CD4-positive, CD25-positive, alpha-beta regulatory T cell (primary cell): ENCODE measurements around the gene SLC6A11. TPM values are rescaled to one million over a fixed set of nuclear protein-coding genes. Genes with fewer than 3 reads are reported as not detected.
A peak's percentile ranks its signal among the peaks of the same experiment; 100 is the strongest.

Experiments
- ATAC-seq, 2 donors: fragments of 150-1000 bp; cut with Tn5 transposase; one replicate each; pipeline ENCODE4 v1.10.0; 2021; ENCODE audit warnings: low read depth in 2 of 2, moderate number of reproducible peaks in 2 of 2, moderate library complexity in 1 of 2
- DNase-seq, 3 donors: peaks; one replicate each; pipeline versions ENCODE4 v3.0.0 to v3.0.0-alpha.2; 2012 to 2022; ENCODE audit warnings: mixed read lengths in 1 of 3
- H3K27ac ChIP-seq: one replicate; pipeline ENCODE4 v1.7.0; 2013; ENCODE audit warnings: mild to moderate bottlenecking, low read length; ENCODE audit not compliant: insufficient read depth, poor library complexity, severe bottlenecking
- H3K27me3 ChIP-seq: one replicate; pipeline ENCODE4 v1.7.0; 2013; ENCODE audit warnings: low read length; ENCODE audit not compliant: control insufficient read depth, insufficient read depth
- H3K36me3 ChIP-seq: one replicate; pipeline ENCODE4 v1.7.0; 2013; ENCODE audit warnings: mild to moderate bottlenecking, low read length, moderate library complexity; ENCODE audit not compliant: control insufficient read depth, insufficient read depth
- H3K4me1 ChIP-seq: 2 replicates; pipeline ENCODE4 v1.7.0; 2013; ENCODE audit warnings: mild to moderate bottlenecking, low read length; ENCODE audit not compliant: insufficient read depth, control insufficient read depth, poor library complexity, severe bottlenecking
- H3K4me3 ChIP-seq: one replicate; pipeline ENCODE4 v1.7.0; 2013; ENCODE audit warnings: low read depth, mild to moderate bottlenecking, low read length, moderate library complexity
- H3K9me3 ChIP-seq, 2 experiments: 1 replicate in 1 of 2; 2 replicates in 1 of 2; pipeline ENCODE4 v1.7.0; 2013; ENCODE audit warnings: low read length in 2 of 2, mild to moderate bottlenecking in 1 of 2, moderate library complexity in 1 of 2; ENCODE audit not compliant: control insufficient read depth in 2 of 2
- H3K27ac Mint-ChIP-seq, 3 donors: one replicate each; pipeline ENCODE4 v1.8.0; 2020 to 2022; ENCODE audit warnings: mild to moderate bottlenecking in 3 of 3, mixed read lengths in 3 of 3, moderate library complexity in 2 of 3
- H3K27me3 Mint-ChIP-seq: one replicate; pipeline ENCODE4 v1.8.0; 2022; ENCODE audit warnings: mild to moderate bottlenecking, mixed read lengths
- H3K36me3 Mint-ChIP-seq: one replicate; pipeline ENCODE4 v1.8.0; 2020; ENCODE audit warnings: mixed read lengths
- H3K4me1 Mint-ChIP-seq, 4 donors: one replicate each; pipeline ENCODE4 v1.8.0; 2020 to 2022; ENCODE audit warnings: mixed read lengths in 4 of 4, mild to moderate bottlenecking in 1 of 4
- H3K4me3 Mint-ChIP-seq, 4 donors: one replicate each; pipeline ENCODE4 v1.8.0; 2020 to 2022; ENCODE audit warnings: mild to moderate bottlenecking in 4 of 4, mixed read lengths in 4 of 4, moderate library complexity in 3 of 4
- H3K9me3 Mint-ChIP-seq, 7 donors: one replicate each; pipeline ENCODE4 v1.8.0; 2020 to 2022; ENCODE audit warnings: mixed read lengths in 7 of 7, mild to moderate bottlenecking in 3 of 7, moderate library complexity in 2 of 7
- polyA plus RNA-seq, 4 donors: library from polyadenylated mRNA; unstranded; fragments of 300-500 nt; fragmentation: Illumina TruSeq; gene quantifications; one replicate each; pipeline ENCODE4 v1.2.3, GENCODE V29; 2021
- total RNA-seq: library from RNA; stranded (reverse); gene quantifications from one replicate; pipeline ENCODE4 v1.2.3, GENCODE V29; 2022

The SLC6A11 gene
- total and polyA plus RNA-seq, 5 donors from 2014 or later: not detected

GRCh38 chr3:10845839-10846656, 30.0 kb downstream of the SLC6A11 start:
- no peak overlapping the region for H3K4me3 ChIP-seq
- no peak overlapping the region for H3K4me3 Mint-ChIP-seq
- H3K9me3 ChIP-seq: no peaks in the 10 kb centered on the region
- no peaks in the 10 kb centered on the region for H3K4me1 Mint-ChIP-seq
- no peak overlapping the region for H3K27ac ChIP-seq
- H3K27ac Mint-ChIP-seq: no peak overlapping the region
- H3K9me3 Mint-ChIP-seq: peaks cover 0 to 3% (median 0%) of the 10 kb centered on the region in 7 donors
- H3K27me3 Mint-ChIP-seq: peaks cover 12% of the 10 kb centered on the region
- peak in 1 of 2 donors; percentile 18 for ATAC-seq
- no peaks in the 10 kb centered on the region for H3K36me3 Mint-ChIP-seq
- H3K36me3 ChIP-seq: no peaks in the 10 kb centered on the region
- no peak for DNase-seq
- H3K4me1 ChIP-seq: no peaks in the 10 kb centered on the region
- no peaks in the 10 kb centered on the region for H3K27me3 ChIP-seq

GRCh38 chr3:10846657-10846975, 30.6 kb downstream of the SLC6A11 start:
- no peaks in the 10 kb centered on the region for H3K36me3 Mint-ChIP-seq

GRCh38 chr3:10848261-10848660, 32.2 kb downstream of the SLC6A11 start:
- no peaks in the 10 kb centered on the region for H3K4me1 ChIP-seq
- no peaks in the 10 kb centered on the region for H3K27me3 ChIP-seq
- no peak for ATAC-seq
- H3K4me3 ChIP-seq: no peak overlapping the region
- Mint-ChIP-seq H3K27ac (no peak overlapping the region), H3K27me3 (peaks cover 12% of the 10 kb centered on the region), H3K36me3 (no peaks in the 10 kb centered on the region), H3K4me3 (no peak overlapping the region), H3K9me3 (peaks cover 0 to 3% (median 0%) of the 10 kb centered on the region in 7 donors), H3K4me1 (no peaks in the 10 kb centered on the region)
- no peak overlapping the region for H3K27ac ChIP-seq
- H3K36me3 ChIP-seq: no peaks in the 10 kb centered on the region
- H3K9me3 ChIP-seq: no peaks in the 10 kb centered on the region
- no peak for DNase-seq

More at GRCh38 chr3:10846657-10846975, 30.6 kb downstream of the SLC6A11 start:
- Mint-ChIP-seq H3K4me3 (no peak overlapping the region), H3K27ac (no peak overlapping the region), H3K9me3 (peaks cover 0 to 3% (median 0%) of the 10 kb centered on the region in 7 donors), H3K4me1 (no peaks in the 10 kb centered on the region), H3K27me3 (peaks cover 12% of the 10 kb centered on the region)
- H3K27me3 ChIP-seq: no peaks in the 10 kb centered on the region
- no peaks in the 10 kb centered on the region for H3K9me3 ChIP-seq
- ATAC-seq: no peak
- DNase-seq: no peak
- no peak overlapping the region for H3K27ac ChIP-seq
- H3K4me1 ChIP-seq: no peaks in the 10 kb centered on the region
- H3K36me3 ChIP-seq: no peaks in the 10 kb centered on the region
- H3K4me3 ChIP-seq: no peak overlapping the region

- Histone ChIP-seq H3K27me3 (no peaks in the 10 kb centered on the region), H3K9me3 (no peaks in the 10 kb centered on the region), H3K27ac (no peak overlapping the region), H3K4me3 (no peak overlapping the region), H3K4me1 (no peaks in the 10 kb centered on the region), H3K36me3 (no peaks in the 10 kb centered on the region)
- DNase-seq (no peak), ATAC-seq (no peak)
- Mint-ChIP-seq H3K9me3 (peaks cover 0 to 3% (median 0%) of the 10 kb centered on the region in 7 donors), H3K27me3 (no peaks in the 10 kb centered on the region), H3K36me3 (no peaks in the 10 kb centered on the region), H3K4me3 (no peak overlapping the region), H3K4me1 (no peaks in the 10 kb centered on the region), H3K27ac (no peak overlapping the region)
Observed at GRCh38 chr3:10852066-10852808, 36.2 kb downstream of the SLC6A11 start.

- H3K27me3 Mint-ChIP-seq: peaks cover 11% of the 10 kb centered on the region
- Histone ChIP-seq H3K9me3 (no peaks in the 10 kb centered on the region), H3K27me3 (no peaks in the 10 kb centered on the region), H3K27ac (no peak overlapping the region), H3K36me3 (no peaks in the 10 kb centered on the region), H3K4me1 (no peaks in the 10 kb centered on the region), H3K4me3 (no peak overlapping the region)
- no peak for DNase-seq
- H3K4me1 Mint-ChIP-seq: no peaks in the 10 kb centered on the region
- no peaks in the 10 kb centered on the region for H3K36me3 Mint-ChIP-seq
- no peak overlapping the region for H3K4me3 Mint-ChIP-seq
- H3K27ac Mint-ChIP-seq: no peak overlapping the region
- ATAC-seq: no peak
- peaks cover 0 to 3% (median 0%) of the 10 kb centered on the region in 7 donors for H3K9me3 Mint-ChIP-seq
Observed at GRCh38 chr3:10855083-10855870, 39.2 kb downstream of the SLC6A11 start.

GRCh38 chr3:10855871-10856662, 40.0 kb downstream of the SLC6A11 start:
- Mint-ChIP-seq H3K4me3 (no peak overlapping the region), H3K27me3 (peaks cover 11% of the 10 kb centered on the region), H3K9me3 (peaks cover 0 to 3% (median 0%) of the 10 kb centered on the region in 7 donors), H3K4me1 (no peaks in the 10 kb centered on the region), H3K27ac (no peak overlapping the region), H3K36me3 (no peaks in the 10 kb centered on the region)
- no peak overlapping the region for H3K27ac ChIP-seq
- ATAC-seq (no peak), DNase-seq (no peak)
- no peak overlapping the region for H3K4me3 ChIP-seq
- H3K4me1 ChIP-seq: no peaks in the 10 kb centered on the region
- no peaks in the 10 kb centered on the region for H3K9me3 ChIP-seq
- H3K36me3 ChIP-seq: no peaks in the 10 kb centered on the region
- no peaks in the 10 kb centered on the region for H3K27me3 ChIP-seq

GRCh38 chr3:10857235-10857634, 41.2 kb downstream of the SLC6A11 start:
- no peaks in the 10 kb centered on the region for H3K9me3 ChIP-seq
- H3K9me3 Mint-ChIP-seq: peaks cover 0 to 3% (median 0%) of the 10 kb centered on the region in 7 donors

More at GRCh38 chr3:10857235-10857634, 41.2 kb downstream of the SLC6A11 start:
- H3K27me3 ChIP-seq: no peaks in the 10 kb centered on the region
- no peaks in the 10 kb centered on the region for H3K4me1 ChIP-seq
- Mint-ChIP-seq H3K36me3 (no peaks in the 10 kb centered on the region), H3K4me3 (no peak overlapping the region), H3K27ac (no peak overlapping the region), H3K27me3 (peaks cover 11% of the 10 kb centered on the region), H3K4me1 (no peaks in the 10 kb centered on the region)
- no peak overlapping the region for H3K27ac ChIP-seq
- H3K36me3 ChIP-seq: no peaks in the 10 kb centered on the region
- ATAC-seq: no peak
- DNase-seq: no peak
- H3K4me3 ChIP-seq: no peak overlapping the region
